OCI-LY7 (cell line): ENCODE measurements around the gene SLC25A10. TPM values are rescaled to one million over a fixed set of nuclear protein-coding genes. Genes with fewer than 3 reads are reported as not detected.

ENCODE experiments used
- BruUV-seq: library from RNA; stranded (reverse); fragments of 400-500 nt; replicated peaks from 2 replicates; lab custom pipeline; 2021; lab: Mats Ljungman, UMichigan
- CTCF ChIA-PET: fragments of 300-600 bp; sonication (Branson Sonifier 250); formaldehyde crosslinking; loops from one replicate; lab custom pipeline; 2022; ENCODE audit warnings: antibody characterized with exemption; ENCODE audit not compliant: unreplicated experiment; lab: Charles Lee
- POLR2A ChIA-PET: fragments of 300-600 bp; sonication (Branson Sonifier 250); formaldehyde crosslinking; loops from one replicate; lab custom pipeline; 2022; ENCODE audit warnings: antibody characterized with exemption; lab: Charles Lee
- DNase-seq: peaks from one replicate; pipeline ENCODE4 v3.0.0-alpha.2; 2015; ENCODE audit warnings: low spot score
- H2AFZ ChIP-seq: fragments of 200-600 bp; sonication (generic), shearing (Covaris generic); 2 replicates; pipeline ENCODE4 v1.6.1; 2014; ENCODE audit warnings: mild to moderate bottlenecking, antibody characterized with exemption, low read length, moderate library complexity
- H3K27ac ChIP-seq: fragments of 200-600 bp; sonication (generic); 2 replicates; pipeline ENCODE4 v1.5.1; 2014; ENCODE audit warnings: mixed run types, low read depth, mild to moderate bottlenecking, moderate library complexity, low read length, inconsistent platforms; ENCODE audit not compliant: poor library complexity, severe bottlenecking
- H3K36me3 ChIP-seq: fragments of 200-600 bp; sonication (generic); 2 replicates; pipeline ENCODE4 v1.6.1; 2014; ENCODE audit warnings: mild to moderate bottlenecking, antibody characterized with exemption, low read length, moderate library complexity, mixed read lengths; ENCODE audit not compliant: insufficient read depth
- H3K4me1 ChIP-seq: fragments of 200-600 bp; sonication (generic); 2 replicates; pipeline ENCODE4 v1.5.1; 2014; ENCODE audit warnings: mild to moderate bottlenecking, low read length; ENCODE audit not compliant: insufficient read depth, poor library complexity, severe bottlenecking
- H3K4me2 ChIP-seq: fragments of 200-600 bp; sonication (generic); 2 replicates; pipeline ENCODE4 v1.6.1; 2014; ENCODE audit warnings: mild to moderate bottlenecking, low read length
- H3K4me3 ChIP-seq: fragments of 200-600 bp; sonication (generic); 2 replicates; pipeline ENCODE4 v1.5.1; 2014; ENCODE audit warnings: mild to moderate bottlenecking, low read depth, low read length; ENCODE audit not compliant: poor library complexity, severe bottlenecking
- H3K79me2 ChIP-seq: fragments of 200-600 bp; sonication (generic); 2 replicates; pipeline ENCODE4 v1.6.1; 2016; ENCODE audit warnings: low read depth, mild to moderate bottlenecking, low read length, moderate library complexity, mixed read lengths; ENCODE audit not compliant: insufficient read depth
- H3K9me2 ChIP-seq: fragments of 200-600 bp; sonication (generic); 2 replicates; pipeline ENCODE4 v1.6.1; 2016; ENCODE audit warnings: mild to moderate bottlenecking, low read length, mixed read lengths; ENCODE audit not compliant: insufficient read depth
- H3K9me3 ChIP-seq: fragments of 200-600 bp; sonication (generic); 2 replicates; pipeline ENCODE4 v1.6.1; 2014; ENCODE audit warnings: mild to moderate bottlenecking, mixed run types, low read length, mixed read lengths
- H4K20me1 ChIP-seq: fragments of 200-600 bp; sonication (generic); 2 replicates; pipeline ENCODE4 v1.6.1; 2014; ENCODE audit warnings: mild to moderate bottlenecking, antibody characterized with exemption, low read length, moderate library complexity, mixed read lengths; ENCODE audit not compliant: insufficient read depth
- EZH2phosphoT487 ChIP-seq: fragments of 200-600 bp; sonication (generic); IDR thresholded peaks from 2 replicates; pipeline ENCODE4 v1.6.1; 2018; ENCODE audit warnings: low read depth, borderline replicate concordance, mild to moderate bottlenecking, mixed run types, antibody characterized with exemption, low read length, moderate library complexity, mixed read lengths
- intact Hi-C: fragments of 100-400 bp; cut with micrococcal nuclease; formaldehyde crosslinking; loops from one replicate; pipeline ENCODE4 v1.10.0; 2022; ENCODE audit not compliant: unreplicated experiment
- total RNA-seq, 2 experiments: library from RNA; depleted of rRNA in 1 of 2; stranded (reverse); fragments of >200 nt in 1 of 2; shearing (Covaris generic) in 1 of 2; gene quantifications; 2 replicates each; pipeline ENCODE4 v1.2.3, GENCODE V29; 2014 to 2022
- TF ChIP-seq, protein P1 (sequence below): fragments of 200-600 bp; sonication (generic); conservative IDR thresholded peaks from 2 replicates; pipeline ENCODE4 v1.5.1; 2014; ENCODE audit warnings: mild to moderate bottlenecking, antibody characterized with exemption, low read length, moderate library complexity, mixed read lengths

The SLC25A10 gene
- total RNA-seq, 2 experiments from 2014 or later, result 45.6 to 46.9 TPM

DNA sequence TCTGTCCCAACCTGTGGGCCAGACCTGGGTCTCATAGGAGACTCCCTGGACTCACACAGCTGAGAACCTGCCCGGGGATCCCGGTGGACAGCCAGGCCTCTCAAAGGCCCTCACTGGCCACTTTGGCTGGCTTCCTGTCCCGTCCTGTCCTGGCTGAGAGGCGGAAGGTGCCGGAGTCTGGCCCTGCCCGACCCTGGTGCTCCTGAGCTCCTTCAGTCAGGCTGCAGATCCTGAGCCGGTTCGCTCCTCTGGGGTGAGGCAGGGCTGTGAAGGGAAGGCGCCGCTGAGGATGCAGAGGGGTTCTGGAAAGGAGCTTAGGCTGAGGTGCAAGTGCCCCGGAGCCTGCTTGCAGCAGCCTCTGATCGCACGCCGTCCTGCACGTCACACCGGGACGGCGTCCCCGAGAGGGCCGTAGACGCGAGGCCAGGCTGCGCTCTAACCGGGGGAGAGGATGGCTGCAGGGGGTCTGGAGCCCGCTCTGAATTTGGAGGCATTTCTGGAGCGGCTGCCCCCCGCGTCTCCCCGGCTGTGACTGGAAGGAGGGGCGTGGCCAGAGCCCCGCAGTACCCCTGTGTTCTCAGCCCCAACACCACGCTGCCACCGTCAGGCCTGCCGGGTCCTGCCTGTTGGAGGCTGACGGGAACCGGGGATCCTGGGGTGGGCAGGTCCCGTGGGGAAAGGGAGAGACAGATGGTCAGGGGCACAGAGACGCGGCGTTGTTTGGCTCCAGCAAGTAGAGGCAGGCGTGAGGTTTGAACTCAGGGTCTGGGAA is 24.1 kb upstream of the SLC25A10 start:
- TF ChIP-seq, protein P1, sequence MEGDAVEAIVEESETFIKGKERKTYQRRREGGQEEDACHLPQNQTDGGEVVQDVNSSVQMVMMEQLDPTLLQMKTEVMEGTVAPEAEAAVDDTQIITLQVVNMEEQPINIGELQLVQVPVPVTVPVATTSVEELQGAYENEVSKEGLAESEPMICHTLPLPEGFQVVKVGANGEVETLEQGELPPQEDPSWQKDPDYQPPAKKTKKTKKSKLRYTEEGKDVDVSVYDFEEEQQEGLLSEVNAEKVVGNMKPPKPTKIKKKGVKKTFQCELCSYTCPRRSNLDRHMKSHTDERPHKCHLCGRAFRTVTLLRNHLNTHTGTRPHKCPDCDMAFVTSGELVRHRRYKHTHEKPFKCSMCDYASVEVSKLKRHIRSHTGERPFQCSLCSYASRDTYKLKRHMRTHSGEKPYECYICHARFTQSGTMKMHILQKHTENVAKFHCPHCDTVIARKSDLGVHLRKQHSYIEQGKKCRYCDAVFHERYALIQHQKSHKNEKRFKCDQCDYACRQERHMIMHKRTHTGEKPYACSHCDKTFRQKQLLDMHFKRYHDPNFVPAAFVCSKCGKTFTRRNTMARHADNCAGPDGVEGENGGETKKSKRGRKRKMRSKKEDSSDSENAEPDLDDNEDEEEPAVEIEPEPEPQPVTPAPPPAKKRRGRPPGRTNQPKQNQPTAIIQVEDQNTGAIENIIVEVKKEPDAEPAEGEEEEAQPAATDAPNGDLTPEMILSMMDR, result no peak
- TF ChIP-seq EZH2phosphoT487, result no peak
- ChIA-PET CTCF (no interaction called here), POLR2A (no interaction called here)
- H3K27ac ChIP-seq, result no peak overlapping the region
- H3K4me1 ChIP-seq, result peaks cover 16% of the 10 kb centered on the region
- no peak for DNase-seq
- H2AFZ ChIP-seq, result no peak overlapping the region
- H3K9me3 ChIP-seq, result no peaks in the 10 kb centered on the region
- no peak overlapping the region for H3K4me2 ChIP-seq
- H3K4me3 ChIP-seq, result no peak overlapping the region
- intact Hi-C loops, result no loop called here
- H3K9me2 ChIP-seq, result no peaks in the 10 kb centered on the region
- BruUV-seq, result no TSS peak
- H3K79me2 ChIP-seq, result peaks cover 30% of the 10 kb centered on the region
- no peaks in the 10 kb centered on the region; the same call in 1 of the 2 replicates for H4K20me1 ChIP-seq
- H3K36me3 ChIP-seq, result peaks cover 76% of the 10 kb centered on the region

DNA sequence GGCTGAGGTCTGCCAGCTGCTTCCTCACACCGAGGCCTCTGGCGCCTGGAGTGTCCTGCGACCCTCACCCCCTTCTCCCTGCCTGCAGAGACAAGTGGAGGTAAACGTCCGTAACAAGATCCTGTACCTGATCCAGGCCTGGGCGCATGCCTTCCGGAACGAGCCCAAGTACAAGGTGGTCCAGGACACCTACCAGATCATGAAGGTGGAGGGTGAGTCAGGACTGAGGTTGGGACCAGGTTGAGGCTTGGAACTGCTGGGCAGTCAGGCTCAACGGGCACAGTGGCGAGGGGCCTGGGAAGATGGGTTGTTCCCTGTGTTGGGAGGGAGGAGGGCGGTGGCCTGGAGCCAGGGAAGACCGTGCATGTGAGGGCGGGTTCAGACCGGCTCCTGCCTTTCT is 23.5 kb upstream of the SLC25A10 start:
- CTCF ChIA-PET, result no interaction called here
- intact Hi-C loops, result no loop called here
- POLR2A ChIA-PET, result no interaction called here

More for the DNA sequence above, 23.5 kb upstream of the SLC25A10 start:
- H3K27ac ChIP-seq, result no peak overlapping the region
- H3K4me2 ChIP-seq, result no peak overlapping the region
- no TSS peak for BruUV-seq
- no peaks in the 10 kb centered on the region for H3K9me3 ChIP-seq
- H3K9me2 ChIP-seq, result no peaks in the 10 kb centered on the region
- H3K79me2 ChIP-seq, result peaks cover 25% of the 10 kb centered on the region
- H2AFZ ChIP-seq, result no peak overlapping the region
- no peak for DNase-seq
- TF ChIP-seq EZH2phosphoT487, result no peak
- TF ChIP-seq, protein P1, result no peak
- no peaks in the 10 kb centered on the region; the same call in 1 of the 2 replicates for H4K20me1 ChIP-seq
- H3K4me1 ChIP-seq, result peaks cover 16% of the 10 kb centered on the region
- H3K36me3 ChIP-seq, result peaks cover 82% of the 10 kb centered on the region
- no peak overlapping the region for H3K4me3 ChIP-seq
